K562 (cell line): ENCODE measurements around the gene RGS9. TPM values are rescaled to one million over a fixed set of nuclear protein-coding genes. Genes with fewer than 3 reads are reported as not detected.

Experiments
- CHAMP1 ChIP-seq: fragments of 450-650 bp; IDR thresholded peaks from 2 replicates; pipeline ENCODE4 v1.6.1; 2016; ENCODE audit warnings: mild to moderate bottlenecking
- CTBP1 ChIP-seq: fragments of 450-650 bp; IDR thresholded peaks from 2 replicates; pipeline ENCODE4 v1.6.1; 2016; ENCODE audit warnings: borderline replicate concordance
- CUX1 ChIP-seq: fragments of 200-800 bp; sonication (Bioruptor generic); IDR thresholded peaks from 2 replicates; pipeline ENCODE4 v1.6.1; 2016; ENCODE audit warnings: missing genetic modification characterization, missing compliant biosample characterization
- E2F4 ChIP-seq: sonication (generic); formaldehyde crosslinking; IDR thresholded peaks from 2 replicates; pipeline ENCODE4 v1.8.0; 2022; ENCODE audit warnings: mild to moderate bottlenecking, low read depth, missing genetic modification reagents
- FOSL1 ChIP-seq: fragments of 200-800 bp; sonication (Bioruptor generic); conservative IDR thresholded peaks from 2 replicates; pipeline ENCODE4 v1.6.1; 2016; ENCODE audit warnings: missing genetic modification characterization, missing compliant biosample characterization
- FOXK1 ChIP-seq: sonication (generic); formaldehyde crosslinking; IDR thresholded peaks from 2 replicates; pipeline ENCODE4 v1.8.0; 2022; ENCODE audit warnings: missing genetic modification reagents, mild to moderate bottlenecking, borderline replicate concordance
- HDAC3 ChIP-seq: fragments of 450-650 bp; IDR thresholded peaks from 2 replicates; pipeline ENCODE4 v1.6.1; 2018; ENCODE audit warnings: borderline replicate concordance, mild to moderate bottlenecking, moderate library complexity; ENCODE audit not compliant: partially characterized antibody
- JUNB ChIP-seq: fragments of 450-650 bp; formaldehyde crosslinking; conservative IDR thresholded peaks from 2 replicates; pipeline ENCODE4 v1.4.0; 2020; ENCODE audit warnings: mild to moderate bottlenecking
- MBD1 ChIP-seq: fragments of 250-450 bp; sonication (Bioruptor Pico); IDR thresholded peaks from 2 replicates; pipeline ENCODE4 v1.8.0; 2022; ENCODE audit warnings: inconsistent platforms
- MEF2D ChIP-seq: conservative IDR thresholded peaks from 2 replicates; pipeline ENCODE4 v1.6.1; 2016; ENCODE audit warnings: low read depth, missing genetic modification characterization, missing compliant biosample characterization
- MLX ChIP-seq, 2 experiments: fragments of 450-650 bp in 1 of 2; sonication (generic) in 1 of 2; formaldehyde crosslinking; conservative IDR thresholded peaks; 2 replicates each; pipeline versions ENCODE4 v1.4.0 to v1.8.1; 2020 to 2022; ENCODE audit warnings: mild to moderate bottlenecking in 1 of 2, missing genetic modification reagents in 1 of 2
- NFRKB ChIP-seq: fragments of 450-650 bp; IDR thresholded peaks from 2 replicates; pipeline ENCODE4 v1.6.1; 2016; ENCODE audit warnings: low read depth
- PTBP1 ChIP-seq: fragments of 200-400 bp; formaldehyde crosslinking; IDR thresholded peaks from 2 replicates; pipeline ENCODE4 v1.6.1; 2017; ENCODE audit warnings: low read depth, low read length
- ZBTB12 ChIP-seq: fragments of 250-450 bp; sonication (Bioruptor Pico); IDR thresholded peaks from 2 replicates; pipeline ENCODE4 v1.4.0; 2020
- ZNF316 ChIP-seq: fragments of 450-650 bp; IDR thresholded peaks from 2 replicates; pipeline ENCODE4 v1.6.1; 2016
- ZNF780A ChIP-seq: fragments of 250-450 bp; sonication (Bioruptor Pico); IDR thresholded peaks from 2 replicates; pipeline ENCODE4 v1.5.0; 2021; ENCODE audit warnings: mild to moderate bottlenecking
- polyA plus RNA-seq, 8 experiments: library from polyadenylated mRNA; depleted of rRNA in 4 of 8; stranded (reverse) in 5 of 8; unstranded in 3 of 8; fragments of >200 nt; fragmentation: Nextera tagmentation in 2 of 8; fragmentation: Illumina TruSeq in 1 of 8; extraction: Ambion mirVana in 2 of 8; extraction: Trizol in 1 of 8; gene quantifications; 2 replicates each; pipeline versions ENCODE4 v1.2.1 to v1.2.3, GENCODE V29; 2011 to 2014; ENCODE audit warnings: inconsistent platforms in 1 of 8, missing spikeins in 1 of 8
- total RNA-seq, 7 experiments: library from RNA; depleted of rRNA in 6 of 7; stranded (reverse); fragments of >200 nt in 6 of 7; fragmentation: Illumina TruSeq in 2 of 7; extraction: Trizol in 2 of 7; gene quantifications; 2 replicates each; pipeline versions ENCODE4 v1.2.1 to v1.2.3, GENCODE V29; 2011 to 2021; ENCODE audit warnings: low replicate concordance in 1 of 7

Gene RGS9
- total and polyA plus RNA-seq, 9 of the 15 experiments (the other 6 are each of a cell fraction or from before 2014, with no cell fraction given): 0.18 to 1.4 (median 0.55) TPM

- TF ChIP-seq MBD1 (CRISPR knock-in tag): no peak
- no peak for TF ChIP-seq MEF2D (tag)
- TF ChIP-seq PTBP1: no peak
- no peak for TF ChIP-seq NFRKB
- no peak for TF ChIP-seq ZNF316
- no peak for TF ChIP-seq ZBTB12
- no peak for TF ChIP-seq CHAMP1
- peak; percentile 46; the same call in 1 of the 2 replicates for TF ChIP-seq CTBP1
- no peak for TF ChIP-seq FOXK1 (CRISPR knock-in tag)
- TF ChIP-seq CUX1: no peak
- no peak for TF ChIP-seq MLX (CRISPR knock-in tag; conservative IDR thresholded peaks at IDR 0.05)
- TF ChIP-seq HDAC3: no peak
- peak; percentile 86 for TF ChIP-seq FOSL1
- TF ChIP-seq JUNB (CRISPR knock-in tag): no peak
- TF ChIP-seq E2F4 (CRISPR knock-in tag): no peak
- no peak for TF ChIP-seq ZNF780A
Observed at GRCh38 chr17:65163990-65164495, 26.9 kb downstream of the RGS9 start (continued).
